ENCODE data around the gene MYO15B. TPM values are rescaled to one million over a fixed set of nuclear protein-coding genes. Genes with fewer than 3 reads are reported as not detected.

The MYO15B gene
- total and polyA plus RNA-seq, 2 of the 13 experiments (the other 11 are each of a cell fraction or from before 2014, with no cell fraction given) = 2.8 to 8.1 TPM

DNA sequence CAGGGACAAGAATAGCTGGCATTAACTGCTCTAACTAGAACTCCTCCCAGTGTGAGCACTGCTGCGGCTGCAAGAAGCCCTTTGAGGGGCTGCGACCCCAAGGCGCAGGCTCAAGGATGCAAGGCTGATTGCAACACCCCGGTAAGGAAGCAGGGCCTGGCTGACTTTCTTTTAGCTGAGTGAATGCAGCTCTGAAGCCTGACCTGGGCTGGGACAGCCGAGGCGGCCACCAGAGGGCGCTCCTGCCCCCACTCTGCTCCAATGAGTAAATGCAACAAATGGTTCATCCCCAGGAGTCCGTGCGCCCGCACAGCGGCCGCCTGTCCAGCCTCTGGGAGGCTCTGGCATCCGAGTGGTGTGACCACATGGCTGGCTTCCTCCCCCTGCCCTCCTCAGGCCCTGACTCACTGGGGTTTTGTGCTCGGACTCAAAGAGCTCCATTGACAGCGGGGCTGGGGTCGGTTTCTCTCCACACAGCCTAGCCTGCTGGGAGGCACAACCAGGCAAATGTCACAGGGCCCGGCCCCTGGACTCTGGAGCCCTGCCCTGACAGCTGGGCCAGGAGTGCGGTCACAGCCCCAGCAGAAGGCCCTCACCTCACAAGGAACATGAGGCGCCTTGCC lies 45.4 kb downstream of the MYO15B start, which contains the start of gene SMIM5 (continued):
- TF ChIP-seq ZNF343 (CRISPR knock-in tag; IDR thresholded peaks at IDR 0.05) = no peak
- peak; percentile 93 for TF ChIP-seq RAD21 (CRISPR knock-in tag; IDR thresholded peaks at IDR 0.05)
- TF ChIP-seq, protein P1, sequence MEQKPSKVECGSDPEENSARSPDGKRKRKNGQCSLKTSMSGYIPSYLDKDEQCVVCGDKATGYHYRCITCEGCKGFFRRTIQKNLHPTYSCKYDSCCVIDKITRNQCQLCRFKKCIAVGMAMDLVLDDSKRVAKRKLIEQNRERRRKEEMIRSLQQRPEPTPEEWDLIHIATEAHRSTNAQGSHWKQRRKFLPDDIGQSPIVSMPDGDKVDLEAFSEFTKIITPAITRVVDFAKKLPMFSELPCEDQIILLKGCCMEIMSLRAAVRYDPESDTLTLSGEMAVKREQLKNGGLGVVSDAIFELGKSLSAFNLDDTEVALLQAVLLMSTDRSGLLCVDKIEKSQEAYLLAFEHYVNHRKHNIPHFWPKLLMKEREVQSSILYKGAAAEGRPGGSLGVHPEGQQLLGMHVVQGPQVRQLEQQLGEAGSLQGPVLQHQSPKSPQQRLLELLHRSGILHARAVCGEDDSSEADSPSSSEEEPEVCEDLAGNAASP (CRISPR knock-in tag; IDR thresholded peaks at IDR 0.05; ENCODE audit: borderline replicate concordance) = 0 out of 2 replicates have a peak, but pooled peaks have one; percentile 39
- TF ChIP-seq PHB2 (IDR thresholded peaks at IDR 0.05; ENCODE audit: partially characterized antibody) = no peak
- TF ChIP-seq ZNF780A (CRISPR knock-in tag; IDR thresholded peaks at IDR 0.05) = no peak
- no peak for TF ChIP-seq GATA4 (IDR thresholded peaks at IDR 0.05; ENCODE audit: borderline replicate concordance, low read depth)
- no peak for TF ChIP-seq ZNF33B (CRISPR knock-in tag; IDR thresholded peaks at IDR 0.05)
- no peak for TF ChIP-seq ZSCAN30 (CRISPR knock-in tag; IDR thresholded peaks at IDR 0.05)
- no peak; the same call in 1 of the 2 replicates for TF ChIP-seq HDAC2 (CRISPR knock-in tag; IDR thresholded peaks at IDR 0.05)
- peak; percentile 35; the same call in 1 of the 2 replicates for TF ChIP-seq GABPB1 (CRISPR knock-in tag; IDR thresholded peaks at IDR 0.05)
- no peak for TF ChIP-seq ZNF766 (CRISPR knock-in tag; IDR thresholded peaks at IDR 0.05; ENCODE audit: borderline replicate concordance)
- TF ChIP-seq RXRB (CRISPR knock-in tag; IDR thresholded peaks at IDR 0.05; ENCODE audit: borderline replicate concordance) = peak; percentile 45; the same call in 1 of the 2 replicates
- 0 out of 2 replicates have a peak, but pooled peaks have one; percentile 42 for TF ChIP-seq SMAD1 (CRISPR knock-in tag; IDR thresholded peaks at IDR 0.05; ENCODE audit: borderline replicate concordance, low read depth)
- TF ChIP-seq ATAD3A (CRISPR knock-in tag; IDR thresholded peaks at IDR 0.05) = no peak
- 0 out of 2 replicates have a peak, but pooled peaks have one; percentile 41 for TF ChIP-seq ZBTB34 (CRISPR knock-in tag; IDR thresholded peaks at IDR 0.05)
- TF ChIP-seq ZNF605 (CRISPR knock-in tag; IDR thresholded peaks at IDR 0.05) = peak; percentile 6; the same call in 1 of the 2 replicates
- TF ChIP-seq, protein P2, sequence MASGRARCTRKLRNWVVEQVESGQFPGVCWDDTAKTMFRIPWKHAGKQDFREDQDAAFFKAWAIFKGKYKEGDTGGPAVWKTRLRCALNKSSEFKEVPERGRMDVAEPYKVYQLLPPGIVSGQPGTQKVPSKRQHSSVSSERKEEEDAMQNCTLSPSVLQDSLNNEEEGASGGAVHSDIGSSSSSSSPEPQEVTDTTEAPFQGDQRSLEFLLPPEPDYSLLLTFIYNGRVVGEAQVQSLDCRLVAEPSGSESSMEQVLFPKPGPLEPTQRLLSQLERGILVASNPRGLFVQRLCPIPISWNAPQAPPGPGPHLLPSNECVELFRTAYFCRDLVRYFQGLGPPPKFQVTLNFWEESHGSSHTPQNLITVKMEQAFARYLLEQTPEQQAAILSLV (CRISPR knock-in tag; IDR thresholded peaks at IDR 0.05; ENCODE audit: borderline replicate concordance) = peak; percentile 49; the same call in 1 of the 2 replicates
- TF ChIP-seq ZNF619 (CRISPR knock-in tag; IDR thresholded peaks at IDR 0.05) = no peak
- 0 out of 2 replicates have a peak, but pooled peaks have one; percentile 66 for TF ChIP-seq ZNF788 (CRISPR knock-in tag; IDR thresholded peaks at IDR 0.05; ENCODE audit: borderline replicate concordance)
- TF ChIP-seq ZBTB38 (CRISPR knock-in tag; IDR thresholded peaks at IDR 0.05) = peak; percentile 46
- TF ChIP-seq, protein P3, sequence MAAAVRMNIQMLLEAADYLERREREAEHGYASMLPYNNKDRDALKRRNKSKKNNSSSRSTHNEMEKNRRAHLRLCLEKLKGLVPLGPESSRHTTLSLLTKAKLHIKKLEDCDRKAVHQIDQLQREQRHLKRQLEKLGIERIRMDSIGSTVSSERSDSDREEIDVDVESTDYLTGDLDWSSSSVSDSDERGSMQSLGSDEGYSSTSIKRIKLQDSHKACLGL (CRISPR knock-in tag; IDR thresholded peaks at IDR 0.05) = peak; percentile 56; the same call in 1 of the 2 replicates
- TF ChIP-seq ZMYM4 (CRISPR knock-in tag; IDR thresholded peaks at IDR 0.05) = no peak
- no peak for TF ChIP-seq FOXA3 (CRISPR knock-in tag; IDR thresholded peaks at IDR 0.05)
- TF ChIP-seq KMT2B (CRISPR knock-in tag; IDR thresholded peaks at IDR 0.05) = no peak
- no peak for TF ChIP-seq ZKSCAN5 (CRISPR knock-in tag; IDR thresholded peaks at IDR 0.05)
- no peak for TF ChIP-seq WIZ (CRISPR knock-in tag; IDR thresholded peaks at IDR 0.05)
- 0 out of 2 replicates have a peak, but pooled peaks have one; percentile 22 for TF ChIP-seq TBX2 (CRISPR knock-in tag; IDR thresholded peaks at IDR 0.05; ENCODE audit: borderline replicate concordance)
- no peak for TF ChIP-seq CBFB (CRISPR knock-in tag; IDR thresholded peaks at IDR 0.05)

All from HepG2 (cell line).